ENCODE measurements around the gene CCDC70. TPM values are rescaled to one million over a fixed set of nuclear protein-coding genes. Genes with fewer than 3 reads are reported as not detected.
A peak's percentile ranks its signal among the peaks of the same experiment; 100 is the strongest.
"Not testable (repeated sequence)": the region's sequence is repeated elsewhere in the genome, so short reads cannot be mapped to it uniquely, and the experiment has no call there.

Gene CCDC70
- polyA plus RNA-seq, 3 donors, result not detected

DNA sequence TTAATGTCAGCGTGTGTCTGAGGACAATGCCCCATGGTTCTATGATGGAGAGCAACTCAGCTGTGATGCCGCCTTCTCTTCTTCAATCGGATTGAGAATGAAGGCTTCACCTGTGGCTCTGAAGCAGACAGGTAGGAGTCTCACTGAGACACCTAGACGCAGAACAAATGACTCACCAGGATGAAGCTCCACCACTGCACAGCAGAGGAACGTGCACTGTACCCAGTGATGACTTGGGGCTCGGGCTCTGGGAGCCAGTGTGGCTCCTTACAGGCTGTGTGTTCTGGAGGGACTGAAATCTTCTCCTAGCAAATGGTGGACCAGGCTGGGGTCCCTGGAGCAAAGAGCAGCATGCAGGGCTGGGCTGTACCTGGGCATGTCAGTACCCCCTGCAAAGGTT lies 44.0 kb downstream of the CCDC70 start:
- DNase-seq (ENCODE audit: low read depth in 3 of 3, low spot score in 2 of 3), result no peak

DNA sequence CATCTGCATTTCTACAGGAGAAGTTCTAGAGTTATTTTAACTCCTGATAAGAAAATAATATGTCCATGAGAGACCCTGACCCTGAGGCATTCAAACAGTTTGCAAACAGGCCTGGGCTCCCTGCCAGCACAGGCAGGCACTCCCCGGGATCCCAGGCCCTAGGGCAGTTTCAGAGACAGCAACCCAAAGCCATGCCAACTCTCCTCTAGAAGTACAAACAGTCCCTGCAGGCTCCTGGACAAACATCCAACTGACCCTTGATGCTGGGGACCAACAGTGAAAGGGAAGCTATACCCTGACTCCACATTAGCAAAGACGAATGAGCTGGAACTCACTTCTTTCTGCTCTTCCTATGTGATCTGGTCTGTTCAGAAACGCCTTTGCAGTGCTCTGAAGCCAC lies 44.8 kb downstream of the CCDC70 start:
- DNase-seq (ENCODE audit: low read depth in 3 of 3, low spot score in 2 of 3), result no peak

DNA sequence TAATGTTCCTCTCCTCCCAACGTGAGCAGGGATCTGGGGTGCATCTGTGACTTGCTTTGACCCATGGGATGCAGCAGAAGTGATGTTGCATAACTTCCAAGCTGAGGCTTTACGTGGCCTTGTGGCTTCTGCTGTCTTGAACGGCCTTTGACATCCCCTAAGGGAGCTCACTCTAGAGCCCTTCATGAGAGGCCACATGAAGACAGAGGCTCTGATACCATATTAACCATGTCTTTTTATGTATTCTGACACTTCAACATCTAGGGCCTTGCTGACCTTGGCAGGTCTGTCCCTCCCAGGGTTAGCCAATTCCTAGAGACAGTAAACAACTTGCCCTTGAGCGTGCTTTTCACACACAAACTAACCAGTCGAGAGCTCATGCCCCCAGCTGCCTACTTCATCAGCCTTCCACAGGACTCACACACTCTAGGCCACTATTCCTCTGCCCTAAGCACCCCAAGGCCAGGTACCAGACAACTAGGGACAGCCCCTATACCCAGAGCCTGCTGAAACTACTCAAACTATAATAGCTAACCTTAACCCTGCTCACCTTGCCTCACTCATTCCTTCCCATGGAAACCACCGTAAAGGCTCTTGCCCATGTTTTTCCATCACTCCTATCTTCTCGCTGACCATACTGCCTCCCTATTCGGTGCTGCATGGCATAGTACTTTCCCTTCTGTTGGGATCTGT lies 45.4 kb downstream of the CCDC70 start:
- no peak for DNase-seq (ENCODE audit: low read depth in 3 of 3, low spot score in 2 of 3)

DNA sequence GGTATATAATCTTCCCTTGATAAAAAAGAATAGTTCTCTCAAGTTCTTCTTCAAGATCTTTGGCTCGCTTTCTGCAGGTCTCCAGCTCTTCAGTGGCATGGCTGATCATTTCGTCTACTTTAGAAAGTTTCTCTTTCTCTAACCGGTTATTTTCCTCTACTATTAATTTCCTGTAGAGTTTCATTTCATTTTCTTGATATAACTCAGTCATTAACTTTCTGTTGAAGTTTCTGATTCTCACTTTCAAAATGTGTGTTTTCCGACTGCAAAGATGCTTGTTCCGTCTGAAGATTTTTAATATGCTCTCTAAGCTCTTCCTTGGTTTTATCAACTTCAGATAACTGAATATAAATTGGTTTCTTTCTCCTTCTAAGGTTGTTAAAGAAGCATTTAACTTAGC lies 47.5 kb downstream of the CCDC70 start:
- DNase-seq (ENCODE audit: low read depth in 3 of 3, low spot score in 2 of 3), result not testable (repeated sequence)

DNA sequence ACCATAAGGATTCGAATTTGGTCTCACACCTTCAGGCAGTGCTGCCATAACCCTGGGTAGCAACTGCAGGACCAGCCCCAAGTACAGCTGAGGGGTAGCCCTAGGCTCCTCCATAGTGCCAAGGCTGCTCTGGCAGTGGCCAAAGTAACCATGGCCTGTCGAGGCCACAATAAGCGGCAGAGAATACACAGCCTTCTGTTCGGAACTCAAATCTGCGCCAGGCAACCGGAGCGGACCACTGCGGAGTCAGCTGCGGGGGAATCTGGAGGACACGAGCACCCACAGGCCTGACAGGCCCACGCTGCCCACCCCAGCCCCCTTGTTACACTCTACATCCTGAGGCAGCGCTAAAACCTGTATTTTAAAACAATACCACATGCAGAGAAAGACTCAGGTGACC lies 48.7 kb downstream of the CCDC70 start:
- DNase-seq (ENCODE audit: low read depth in 3 of 3, low spot score in 2 of 3), result no peak

DNA sequence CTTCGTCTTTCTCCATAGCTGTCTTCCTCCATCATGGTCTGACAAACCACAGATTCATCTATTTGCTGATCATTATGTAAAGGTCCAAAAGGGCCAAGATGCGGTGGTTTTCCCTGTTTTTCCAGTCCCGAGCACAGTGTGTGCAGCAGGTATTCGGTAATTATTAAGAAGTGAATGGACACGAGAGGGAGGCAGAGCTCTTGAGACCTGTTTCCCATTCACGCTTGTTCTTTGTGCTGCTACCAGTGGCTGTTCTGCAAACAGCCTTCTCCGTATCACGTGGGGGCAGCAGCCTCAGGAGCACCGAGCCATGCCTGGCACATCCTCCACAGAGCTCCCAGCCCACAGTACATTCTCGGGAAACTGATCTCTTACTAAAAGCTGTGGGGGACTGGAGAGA lies 50.3 kb downstream of the CCDC70 start:
- DNase-seq (ENCODE audit: low read depth in 3 of 3, low spot score in 2 of 3), result peak in 1 of 3 donors; percentile 23

DNA sequence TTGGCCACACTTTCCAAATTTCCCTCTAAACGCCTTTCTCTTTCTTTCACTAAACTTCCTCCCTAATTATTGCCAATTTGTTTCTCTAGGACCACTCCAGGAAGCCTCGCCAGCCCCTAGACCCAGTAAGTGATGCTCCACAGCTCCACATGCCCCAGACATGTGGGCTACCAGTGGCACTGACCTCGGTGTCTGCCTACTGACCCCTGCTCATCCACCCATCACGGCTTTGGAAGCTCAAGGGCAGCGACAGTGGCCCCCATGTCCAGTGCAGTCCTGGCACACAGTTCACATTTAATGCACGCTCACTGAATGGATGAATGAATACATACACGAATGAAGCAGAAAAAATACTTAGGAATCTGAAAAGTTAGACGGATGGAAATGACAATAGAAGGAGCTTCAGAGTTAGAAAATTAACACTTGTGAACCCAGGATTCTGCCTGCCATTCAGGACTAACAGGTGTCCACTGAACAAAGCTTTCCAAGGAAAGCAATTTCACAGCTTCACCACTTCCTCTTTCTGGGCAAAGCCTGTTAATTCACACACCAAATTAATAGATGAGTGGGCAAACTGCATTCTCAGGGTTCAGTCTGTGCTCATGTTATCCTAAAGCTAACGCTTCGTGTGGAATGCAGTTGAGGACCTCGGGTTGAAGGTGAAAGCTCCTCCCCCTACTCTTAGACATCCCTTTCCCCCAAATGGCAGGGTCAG lies 50.9 kb downstream of the CCDC70 start:
- no peak for DNase-seq (ENCODE audit: low read depth in 3 of 3, low spot score in 2 of 3)

DNA sequence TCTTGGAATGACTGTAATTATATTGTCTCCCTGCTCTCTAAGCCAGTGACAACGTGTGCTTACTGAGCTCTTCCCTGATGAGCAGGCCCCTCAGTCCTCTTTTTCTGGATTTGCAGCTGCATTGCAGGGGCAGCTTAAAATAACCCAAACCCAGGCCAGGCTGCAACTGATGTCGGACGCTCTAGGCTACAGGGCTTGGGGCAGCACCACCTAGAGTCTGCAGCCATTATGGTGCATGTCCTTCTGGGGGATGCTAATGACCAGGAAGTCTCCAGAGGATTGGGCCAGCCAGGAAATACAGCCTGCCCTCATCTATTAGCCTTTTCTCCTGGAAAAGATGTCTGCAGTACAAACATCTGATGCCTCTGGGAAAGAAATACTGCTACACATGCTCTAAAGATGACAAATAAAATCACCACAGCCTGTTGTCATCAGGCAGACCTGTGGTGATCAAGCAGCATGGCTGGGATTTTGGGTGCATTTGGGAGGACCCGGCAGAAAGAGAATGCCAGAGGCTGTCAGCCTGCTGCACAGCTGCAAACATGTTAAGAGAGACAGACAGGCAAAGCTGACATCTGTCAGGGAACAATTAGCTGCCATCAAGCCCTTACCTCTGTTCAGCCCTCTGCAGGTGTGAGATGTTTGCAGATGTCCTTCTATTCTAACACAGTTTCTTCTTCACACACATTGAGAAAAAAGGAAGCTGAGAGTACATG lies 51.8 kb downstream of the CCDC70 start:
- no peak for DNase-seq (ENCODE audit: low read depth in 3 of 3, low spot score in 2 of 3)

DNA sequence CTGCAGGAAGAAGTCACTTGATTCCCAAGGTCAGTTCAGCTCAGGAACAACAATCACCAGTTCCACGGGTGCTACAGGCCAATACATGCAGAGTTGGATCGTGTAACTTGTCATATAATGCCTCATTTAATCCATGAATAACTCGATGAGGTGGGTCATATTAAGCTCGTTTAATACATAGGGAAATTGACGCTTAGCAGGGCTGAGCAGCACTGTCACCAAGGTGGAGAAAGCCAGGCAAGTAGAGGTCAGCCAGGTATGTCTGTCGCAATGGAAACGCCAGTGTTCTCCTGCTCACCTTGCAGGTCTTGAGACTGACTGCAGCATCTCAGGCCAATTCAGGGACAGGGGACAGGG lies 52.3 kb downstream of the CCDC70 start:
- no peak for DNase-seq (ENCODE audit: low read depth in 3 of 3, low spot score in 2 of 3)

Other genes with a start within 250 kb of the CCDC70 start
- gene DHRS12, start 57.8 kb upstream of the CCDC70 start, polyA plus RNA-seq (ENCODE audit: insufficient read length in 3 of 3), result 10 to 100 TPM; 18.5 to 22.3 (median 19.2) TPM
- under 1 TPM; 0.22 to 0.42 (median 0.34) TPM for gene TMEM272, start 16.8 kb upstream of the CCDC70 start, polyA plus RNA-seq (ENCODE audit: insufficient read length in 3 of 3)
- 10 to 100 TPM; 16.2 to 18.6 (median 17.1) TPM for gene ATP7B, start 149.5 kb downstream of the CCDC70 start, polyA plus RNA-seq (ENCODE audit: insufficient read length in 3 of 3)
- gene ALG11, start 150.4 kb downstream of the CCDC70 start, polyA plus RNA-seq (ENCODE audit: insufficient read length in 3 of 3), result 10 to 100 TPM; 27.1 to 35.3 (median 31.8) TPM
- gene UTP14C, start 162.7 kb downstream of the CCDC70 start, polyA plus RNA-seq (ENCODE audit: insufficient read length in 3 of 3), result 10 to 100 TPM; 33.3 to 37.2 (median 35.2) TPM

Data from right renal cortex interstitium (tissue), 3 donors.